K562 (cell line): ENCODE data around the gene DPP10. TPM values are rescaled to one million over a fixed set of nuclear protein-coding genes. Genes with fewer than 3 reads are reported as not detected.

Experiments
- ATAC-seq: fragments of 200-7000 bp; cut with Tn5 transposase; 3 replicates; pipeline ENCODE4 v1.9.1; 2020; ENCODE audit warnings: moderate library complexity
- BruUV-seq: library from RNA; stranded (reverse); fragments of 400-500 nt; replicated peaks from 2 replicates; lab custom pipeline; 2021; lab: Mats Ljungman, UMichigan
- CTCF ChIA-PET: fragments of 300-600 bp; formaldehyde crosslinking; extraction: SDS; loops from one replicate; lab custom pipeline; 2021; ENCODE audit warnings: low intra/inter-chr PET ratio; lab: Yijun Ruan, JAX
- POLR2A ChIA-PET: fragments of 300-600, 350-650 bp; sonication (Branson Sonifier 250); formaldehyde crosslinking; extraction: SDS; loops from one replicate; lab custom pipeline; 2021; ENCODE audit warnings: antibody characterized with exemption, inconsistent platforms; lab: Yijun Ruan, JAX
- DNase-seq, 4 experiments: peaks; one replicate each; pipeline versions ENCODE4 v3.0.0 to v3.0.0-alpha.2; 2011 to 2018; ENCODE audit warnings: low spot score in 3 of 4, mixed read lengths in 3 of 4; ENCODE audit errors: extremely low read depth in 1 of 4
- FAIRE-seq: peaks from 2 replicates; lab custom pipeline; 2011; peaks lifted over from hg19 to GRCh38; lab: Jason Lieb, UNC
- H2AFZ ChIP-seq: 2 replicates; pipeline ENCODE4 v1.6.0; 2011; ENCODE audit warnings: low read depth, low read length, control low read depth, inconsistent platforms
- H3K27ac ChIP-seq: fragments of 200-600 bp; 3 replicates; pipeline ENCODE4 v1.8.0; 2011; ENCODE audit warnings: low read depth, mild to moderate bottlenecking, control low read depth, inconsistent platforms, low read length, moderate library complexity, mixed read lengths; ENCODE audit errors: extremely low read depth
- H3K27me3 ChIP-seq, 2 experiments: fragments of 300-600 bp in 1 of 2; 2 replicates in 1 of 2; 3 replicates in 1 of 2; pipeline versions ENCODE4 v1.6.0 to v1.8.0; 2011; ENCODE audit warnings: inconsistent platforms in 2 of 2, low read length in 2 of 2, mild to moderate bottlenecking in 1 of 2, mixed read lengths in 1 of 2, moderate library complexity in 1 of 2; ENCODE audit not compliant: control insufficient read depth in 2 of 2, insufficient read depth in 2 of 2
- H3K36me3 ChIP-seq: fragments of 300-600 bp; 3 replicates; pipeline ENCODE4 v1.8.0; 2011; ENCODE audit warnings: mild to moderate bottlenecking, low read length, inconsistent platforms; ENCODE audit not compliant: control insufficient read depth, insufficient read depth
- H3K4me1 ChIP-seq, 2 experiments: fragments of 200-600 bp in 1 of 2; replicated peaks in 1 of 2; 2 replicates in 1 of 2; 3 replicates in 1 of 2; pipeline versions ENCODE4 v1.5.1 to v1.8.0; 2011; ENCODE audit warnings: inconsistent platforms in 2 of 2, low read length in 2 of 2, mild to moderate bottlenecking in 1 of 2, mixed read lengths in 1 of 2, moderate library complexity in 1 of 2; ENCODE audit not compliant: control insufficient read depth in 2 of 2, insufficient read depth in 2 of 2
- H3K4me2 ChIP-seq: 2 replicates; pipeline ENCODE4 v1.6.1; 2011; ENCODE audit warnings: low read length, control low read depth, inconsistent platforms, mixed read lengths; ENCODE audit not compliant: insufficient read depth
- H3K4me3 ChIP-seq: fragments of 200-600 bp; sonication (generic), shearing (Covaris generic); 2 replicates; pipeline ENCODE4 v1.5.1; 2016; ENCODE audit warnings: control low read depth, inconsistent platforms
- H3K79me2 ChIP-seq: fragments of 200-600 bp; 3 replicates; pipeline ENCODE4 v1.8.0; 2011; ENCODE audit warnings: low read length, inconsistent platforms; ENCODE audit not compliant: control insufficient read depth, insufficient read depth
- H3K9ac ChIP-seq, 2 experiments: 2 replicates each; pipeline versions ENCODE4 v1.6.0 to v1.6.1; 2011; ENCODE audit warnings: low read depth in 2 of 2, low read length in 2 of 2, control low read depth in 1 of 2, inconsistent platforms in 1 of 2, mild to moderate bottlenecking in 1 of 2, mixed read lengths in 1 of 2; ENCODE audit not compliant: insufficient read depth in 1 of 2
- H3K9me1 ChIP-seq: one replicate; pipeline ENCODE4 v1.6.0; 2011; ENCODE audit warnings: inconsistent platforms, mild to moderate bottlenecking, low read length, moderate library complexity; ENCODE audit not compliant: control insufficient read depth, insufficient read depth
- H3K9me3 ChIP-seq: replicated peaks from 2 replicates; pipeline ENCODE4 v1.5.1; 2011; ENCODE audit warnings: low read depth, low read length, inconsistent platforms; ENCODE audit not compliant: control insufficient read depth, insufficient read depth
- H4K20me1 ChIP-seq: replicated peaks from 2 replicates; pipeline ENCODE4 v1.6.1; 2011; ENCODE audit warnings: low read length, inconsistent platforms, mixed read lengths; ENCODE audit not compliant: control insufficient read depth, insufficient read depth
- EGR1 ChIP-seq: fragments of 450-650 bp; conservative IDR thresholded peaks from 2 replicates; pipeline ENCODE4 v1.6.1; 2017; ENCODE audit warnings: mild to moderate bottlenecking
- HNRNPK ChIP-seq: fragments of 200-400 bp; formaldehyde crosslinking; IDR thresholded peaks from one replicate; pipeline ENCODE4 v1.6.1; 2018; ENCODE audit warnings: mild to moderate bottlenecking, low read depth, low read length; ENCODE audit not compliant: poor library complexity, severe bottlenecking
- TRIM24 ChIP-seq, 2 experiments: fragments of 450-650 bp; IDR thresholded peaks; 2 replicates each; pipeline ENCODE4 v1.6.1; 2016
- ZBTB7A ChIP-seq: IDR thresholded peaks from 2 replicates; pipeline ENCODE4 v1.6.1; 2011; ENCODE audit warnings: low read depth, mild to moderate bottlenecking, low read length, moderate library complexity, borderline replicate concordance; ENCODE audit not compliant: control insufficient read depth
- ZEB2 ChIP-seq: fragments of 450-650 bp; IDR thresholded peaks from 2 replicates; pipeline ENCODE4 v1.6.1; 2016
- WGBS: fragments of 100-300 bp; shearing (Covaris generic); methylation state at CpG from one replicate; pipeline ENCODE4 v1.1.6; 2016; ENCODE audit warnings: low coverage, mixed read lengths; ENCODE audit not compliant: insufficient coverage; ENCODE audit errors: missing lambda C conversion rate; 5-methylcytosine and 5-hydroxymethylcytosine counted together
- in situ Hi-C: fragments of 300-500 bp; cut with MboI; formaldehyde crosslinking; loops from 4 replicates; pipeline ENCODE4 v1.15.0; 2018; ENCODE audit warnings: inconsistent platforms, mixed read lengths
- intact Hi-C: fragments of 100-400 bp; cut with micrococcal nuclease; formaldehyde crosslinking; loops from 2 replicates; pipeline ENCODE4 v1.14.2; 2022
- polyA plus RNA-seq, 8 experiments: library from polyadenylated mRNA; depleted of rRNA in 4 of 8; stranded (reverse) in 5 of 8; unstranded in 3 of 8; fragments of >200 nt; fragmentation: Nextera tagmentation in 2 of 8; fragmentation: Illumina TruSeq in 1 of 8; extraction: Ambion mirVana in 2 of 8; extraction: Trizol in 1 of 8; gene quantifications; 2 replicates each; pipeline versions ENCODE4 v1.2.1 to v1.2.3, GENCODE V29; 2011 to 2014; ENCODE audit warnings: inconsistent platforms in 1 of 8, missing spikeins in 1 of 8
- total RNA-seq, 7 experiments: library from RNA; depleted of rRNA in 6 of 7; stranded (reverse); fragments of >200 nt in 6 of 7; fragmentation: Illumina TruSeq in 2 of 7; extraction: Trizol in 2 of 7; gene quantifications; 2 replicates each; pipeline versions ENCODE4 v1.2.1 to v1.2.3, GENCODE V29; 2011 to 2021; ENCODE audit warnings: low replicate concordance in 1 of 7
- TF ChIP-seq, protein P1 (sequence below), 2 experiments: IDR thresholded peaks; 2 replicates each; pipeline ENCODE4 v1.6.1; 2012; ENCODE audit warnings: improper control_type of control experiment in 2 of 2, low read depth in 2 of 2, low read length in 2 of 2, borderline replicate concordance in 1 of 2
- TF ChIP-seq, protein P2 (sequence below): sonication (generic); formaldehyde crosslinking; IDR thresholded peaks from 2 replicates; pipeline ENCODE4 v1.8.1; 2023; ENCODE audit warnings: mild to moderate bottlenecking, missing genetic modification reagents
- TF ChIP-seq, protein P3 (sequence below): sonication (generic); formaldehyde crosslinking; IDR thresholded peaks from 2 replicates; pipeline ENCODE4 v1.4.0; 2020; ENCODE audit warnings: mild to moderate bottlenecking, missing genetic modification reagents

Gene DPP10
- total and polyA plus RNA-seq, 9 of the 15 experiments (the other 6 are each of a cell fraction or from before 2014, with no cell fraction given) = not detected

DNA sequence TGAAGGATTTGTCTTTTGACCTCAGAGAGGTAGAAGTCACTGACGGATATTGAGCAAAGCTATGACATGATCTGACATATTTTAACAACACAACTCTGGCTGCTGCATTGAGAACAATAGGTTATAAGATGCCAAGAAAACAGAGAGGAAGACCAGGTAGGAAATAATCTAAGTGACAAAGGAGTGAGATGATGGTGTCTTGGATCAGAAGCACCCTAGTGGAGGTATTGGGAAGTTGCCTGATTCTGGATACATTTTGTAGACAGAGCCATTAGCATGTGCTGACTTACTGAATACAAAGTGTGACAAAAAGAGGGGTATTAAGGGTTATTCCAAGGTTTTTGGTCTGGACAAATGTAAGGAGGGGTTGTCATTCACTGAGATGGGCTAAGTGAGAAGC is 1438.1 kb downstream of the DPP10 start:
- H3K79me2 ChIP-seq = no peaks in the 10 kb centered on the region
- TF ChIP-seq, protein P1, sequence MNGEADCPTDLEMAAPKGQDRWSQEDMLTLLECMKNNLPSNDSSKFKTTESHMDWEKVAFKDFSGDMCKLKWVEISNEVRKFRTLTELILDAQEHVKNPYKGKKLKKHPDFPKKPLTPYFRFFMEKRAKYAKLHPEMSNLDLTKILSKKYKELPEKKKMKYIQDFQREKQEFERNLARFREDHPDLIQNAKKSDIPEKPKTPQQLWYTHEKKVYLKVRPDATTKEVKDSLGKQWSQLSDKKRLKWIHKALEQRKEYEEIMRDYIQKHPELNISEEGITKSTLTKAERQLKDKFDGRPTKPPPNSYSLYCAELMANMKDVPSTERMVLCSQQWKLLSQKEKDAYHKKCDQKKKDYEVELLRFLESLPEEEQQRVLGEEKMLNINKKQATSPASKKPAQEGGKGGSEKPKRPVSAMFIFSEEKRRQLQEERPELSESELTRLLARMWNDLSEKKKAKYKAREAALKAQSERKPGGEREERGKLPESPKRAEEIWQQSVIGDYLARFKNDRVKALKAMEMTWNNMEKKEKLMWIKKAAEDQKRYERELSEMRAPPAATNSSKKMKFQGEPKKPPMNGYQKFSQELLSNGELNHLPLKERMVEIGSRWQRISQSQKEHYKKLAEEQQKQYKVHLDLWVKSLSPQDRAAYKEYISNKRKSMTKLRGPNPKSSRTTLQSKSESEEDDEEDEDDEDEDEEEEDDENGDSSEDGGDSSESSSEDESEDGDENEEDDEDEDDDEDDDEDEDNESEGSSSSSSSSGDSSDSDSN (IDR thresholded peaks at IDR 0.05; ENCODE audit: borderline replicate concordance in 1 of 2, low read depth in 2 of 2, low read length in 2 of 2) = no peak
- TF ChIP-seq ZEB2 (no peak), ZBTB7A (no peak), TRIM24 (IDR thresholded peaks at IDR 0.05) (no peak), HNRNPK (no peak), EGR1 (no peak)
- TF ChIP-seq, protein P2, sequence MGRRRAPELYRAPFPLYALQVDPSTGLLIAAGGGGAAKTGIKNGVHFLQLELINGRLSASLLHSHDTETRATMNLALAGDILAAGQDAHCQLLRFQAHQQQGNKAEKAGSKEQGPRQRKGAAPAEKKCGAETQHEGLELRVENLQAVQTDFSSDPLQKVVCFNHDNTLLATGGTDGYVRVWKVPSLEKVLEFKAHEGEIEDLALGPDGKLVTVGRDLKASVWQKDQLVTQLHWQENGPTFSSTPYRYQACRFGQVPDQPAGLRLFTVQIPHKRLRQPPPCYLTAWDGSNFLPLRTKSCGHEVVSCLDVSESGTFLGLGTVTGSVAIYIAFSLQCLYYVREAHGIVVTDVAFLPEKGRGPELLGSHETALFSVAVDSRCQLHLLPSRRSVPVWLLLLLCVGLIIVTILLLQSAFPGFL (CRISPR knock-in tag) = no peak
- TF ChIP-seq, protein P3, sequence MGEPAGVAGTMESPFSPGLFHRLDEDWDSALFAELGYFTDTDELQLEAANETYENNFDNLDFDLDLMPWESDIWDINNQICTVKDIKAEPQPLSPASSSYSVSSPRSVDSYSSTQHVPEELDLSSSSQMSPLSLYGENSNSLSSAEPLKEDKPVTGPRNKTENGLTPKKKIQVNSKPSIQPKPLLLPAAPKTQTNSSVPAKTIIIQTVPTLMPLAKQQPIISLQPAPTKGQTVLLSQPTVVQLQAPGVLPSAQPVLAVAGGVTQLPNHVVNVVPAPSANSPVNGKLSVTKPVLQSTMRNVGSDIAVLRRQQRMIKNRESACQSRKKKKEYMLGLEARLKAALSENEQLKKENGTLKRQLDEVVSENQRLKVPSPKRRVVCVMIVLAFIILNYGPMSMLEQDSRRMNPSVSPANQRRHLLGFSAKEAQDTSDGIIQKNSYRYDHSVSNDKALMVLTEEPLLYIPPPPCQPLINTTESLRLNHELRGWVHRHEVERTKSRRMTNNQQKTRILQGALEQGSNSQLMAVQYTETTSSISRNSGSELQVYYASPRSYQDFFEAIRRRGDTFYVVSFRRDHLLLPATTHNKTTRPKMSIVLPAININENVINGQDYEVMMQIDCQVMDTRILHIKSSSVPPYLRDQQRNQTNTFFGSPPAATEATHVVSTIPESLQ (CRISPR knock-in tag) = no peak
- H2AFZ ChIP-seq = no peak overlapping the region
- no peaks in the 10 kb centered on the region for H3K4me1 ChIP-seq
- H3K36me3 ChIP-seq = no peaks in the 10 kb centered on the region
- no peak overlapping the region for H3K4me2 ChIP-seq
- DNase-seq = peak in 2 of 4 experiments; percentile 5 to 6
- no peak for FAIRE-seq
- POLR2A ChIA-PET = no interaction called here
- intact Hi-C loops (no loop called here), in situ Hi-C loops (no loop called here)
- no peak for ATAC-seq
- no peak overlapping the region for H3K4me3 ChIP-seq
- H3K9me1 ChIP-seq = no peaks in the 10 kb centered on the region
- H3K27me3 ChIP-seq = no peaks in the 10 kb centered on the region
- H3K9ac ChIP-seq = no peak overlapping the region
- no TSS peak for BruUV-seq
- CTCF ChIA-PET = no interaction called here
- 0% methylated on average over 1 of the region's 1 CpG for WGBS
- no peak overlapping the region for H3K27ac ChIP-seq
- H3K9me3 ChIP-seq = no peaks in the 10 kb centered on the region
- no peaks in the 10 kb centered on the region for H4K20me1 ChIP-seq
